Measurements from ENCODE around the gene MRPL10. TPM values are rescaled to one million over a fixed set of nuclear protein-coding genes. Genes with fewer than 3 reads are reported as not detected.

Gene MRPL10
- total and polyA plus RNA-seq, 2 experiments from 2014 or later = 50.2 to 74.7 TPM

Other genes with a start within 250 kb of the MRPL10 start
- gene KPNB1, start 181.6 kb downstream of the MRPL10 start, total RNA-seq (2014; rRNA removed; shearing (Covaris generic)) = 526 and 599 TPM in 2 replicates
- 219 and 274 TPM in 2 replicates for gene KPNB1, start 181.6 kb downstream of the MRPL10 start, polyA plus RNA-seq (2016; fragmentation: Nextera tagmentation; extraction: Ambion mirVana)
- 10.6 and 12.1 TPM in 2 replicates for gene TBKBP1, start 137.4 kb downstream of the MRPL10 start, total RNA-seq (2014; rRNA removed; shearing (Covaris generic))
- 2.2 and 2.5 TPM in 2 replicates for gene TBKBP1, start 137.4 kb downstream of the MRPL10 start, polyA plus RNA-seq (2016; fragmentation: Nextera tagmentation; extraction: Ambion mirVana)
- gene TBX21, start 98.3 kb downstream of the MRPL10 start, total RNA-seq (2014; rRNA removed; shearing (Covaris generic)) = not detected in 2 replicates
- gene TBX21, start 98.3 kb downstream of the MRPL10 start, polyA plus RNA-seq (2016; fragmentation: Nextera tagmentation; extraction: Ambion mirVana) = not detected in 2 replicates
- gene OSBPL7, start 9.7 kb downstream of the MRPL10 start, total RNA-seq (2014; rRNA removed; shearing (Covaris generic)) = 8.1 and 9.8 TPM in 2 replicates
- 3.4 and 3.7 TPM in 2 replicates for gene OSBPL7, start 9.7 kb downstream of the MRPL10 start, polyA plus RNA-seq (2016; fragmentation: Nextera tagmentation; extraction: Ambion mirVana)
- 0.35 TPM in 1 of 2 replicates, not detected in the other for gene LRRC46, start 129 bp upstream of the MRPL10 start, total RNA-seq (2014; rRNA removed; shearing (Covaris generic))
- 0.14 and 0.18 TPM in 2 replicates for gene LRRC46, start 129 bp upstream of the MRPL10 start, polyA plus RNA-seq (2016; fragmentation: Nextera tagmentation; extraction: Ambion mirVana)
- 39.1 and 40.6 TPM in 2 replicates for gene SCRN2, start 9.7 kb upstream of the MRPL10 start, total RNA-seq (2014; rRNA removed; shearing (Covaris generic))
- 44.0 and 45.5 TPM in 2 replicates for gene SCRN2, start 9.7 kb upstream of the MRPL10 start, polyA plus RNA-seq (2016; fragmentation: Nextera tagmentation; extraction: Ambion mirVana)
- 0.82 and 1.0 TPM in 2 replicates for gene SP6, start 19.6 kb upstream of the MRPL10 start, total RNA-seq (2014; rRNA removed; shearing (Covaris generic))
- gene SP6, start 19.6 kb upstream of the MRPL10 start, polyA plus RNA-seq (2016; fragmentation: Nextera tagmentation; extraction: Ambion mirVana) = 0.13 and 0.23 TPM in 2 replicates
- gene SP2, start 64.7 kb upstream of the MRPL10 start, total RNA-seq (2014; rRNA removed; shearing (Covaris generic)) = 6.0 and 7.6 TPM in 2 replicates
- gene SP2, start 64.7 kb upstream of the MRPL10 start, polyA plus RNA-seq (2016; fragmentation: Nextera tagmentation; extraction: Ambion mirVana) = 10.8 and 12.9 TPM in 2 replicates
- 12.7 and 21.8 TPM in 2 replicates for gene PNPO, start 110.0 kb upstream of the MRPL10 start, total RNA-seq (2014; rRNA removed; shearing (Covaris generic))
- gene PNPO, start 110.0 kb upstream of the MRPL10 start, polyA plus RNA-seq (2016; fragmentation: Nextera tagmentation; extraction: Ambion mirVana) = 3.9 and 5.0 TPM in 2 replicates
- not detected in 2 replicates for gene PRR15L, start 126.3 kb upstream of the MRPL10 start, total RNA-seq (2014; rRNA removed; shearing (Covaris generic))
- 0.57 and 0.66 TPM in 2 replicates for gene PRR15L, start 126.3 kb upstream of the MRPL10 start, polyA plus RNA-seq (2016; fragmentation: Nextera tagmentation; extraction: Ambion mirVana)
- gene CDK5RAP3, start 139.6 kb upstream of the MRPL10 start, total RNA-seq (2014; rRNA removed; shearing (Covaris generic)) = 67.0 and 106 TPM in 2 replicates
- 78.9 and 92.6 TPM in 2 replicates for gene CDK5RAP3, start 139.6 kb upstream of the MRPL10 start, polyA plus RNA-seq (2016; fragmentation: Nextera tagmentation; extraction: Ambion mirVana)
- gene COPZ2, start 206.3 kb upstream of the MRPL10 start, total RNA-seq (2014; rRNA removed; shearing (Covaris generic)) = not detected in 2 replicates
- gene COPZ2, start 206.3 kb upstream of the MRPL10 start, polyA plus RNA-seq (2016; fragmentation: Nextera tagmentation; extraction: Ambion mirVana) = not detected in 2 replicates
- gene NFE2L1, start 216.8 kb upstream of the MRPL10 start, total RNA-seq (2014; rRNA removed; shearing (Covaris generic)) = 138 and 157 TPM in 2 replicates
- 39.9 and 49.9 TPM in 2 replicates for gene NFE2L1, start 216.8 kb upstream of the MRPL10 start, polyA plus RNA-seq (2016; fragmentation: Nextera tagmentation; extraction: Ambion mirVana)

All from GM23338 (cell line).